ENCODE measurements around the gene RAB11FIP4. TPM values are rescaled to one million over a fixed set of nuclear protein-coding genes. Genes with fewer than 3 reads are reported as not detected.

Gene RAB11FIP4
- total and polyA plus RNA-seq, 4 experiments from 2014 or later = 8.3 to 47.4 (median 30.0) TPM

DNA sequence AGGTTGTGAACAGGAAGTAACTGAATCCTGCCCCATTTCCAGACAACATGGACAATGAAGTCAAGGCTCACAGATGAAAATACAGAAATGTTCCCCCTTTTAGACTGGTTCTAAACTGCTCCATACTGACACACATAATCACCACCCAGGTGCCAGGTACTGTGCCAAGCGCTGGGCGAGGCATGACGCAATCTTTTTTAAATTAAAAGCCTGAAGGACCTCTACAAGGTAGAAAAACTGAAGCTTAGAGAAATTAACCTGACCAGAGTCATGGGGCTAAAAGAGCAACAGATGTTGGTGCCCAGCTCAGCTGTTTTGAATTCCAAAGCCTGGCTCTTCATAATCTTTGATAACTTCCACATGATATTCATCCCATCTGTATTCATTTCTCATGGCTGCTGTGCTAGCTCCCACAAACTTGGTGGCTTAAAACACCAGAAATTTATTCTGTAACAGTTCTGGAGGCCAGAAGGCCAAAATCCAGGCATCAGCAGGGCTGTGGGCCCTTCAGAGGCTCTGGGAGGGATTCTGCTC is 4.9 kb upstream of the RAB11FIP4 start:
- CTCF ChIA-PET (ENCODE audit: partially characterized antibody) = interaction anchor here (1.6 kb wide), 1 partner anchor 9 kb away, joined by 3 read pairs; no protein-coding TSS in a partner anchor
- H3K36me3 Mint-ChIP-seq = no peaks in the 10 kb centered on the region
- peaks cover 0 to 11% (median 5%) of the 10 kb centered on the region in 4 donors for H3K4me1 Mint-ChIP-seq
- H3K27ac Mint-ChIP-seq = peak overlapping the region in 1 of 7 donors; percentile 24
- no peaks in the 10 kb centered on the region for H3K27me3 ChIP-seq (ENCODE audit: insufficient read depth, low read length)
- H3K4me1 ChIP-seq (ENCODE audit: insufficient read depth, low read length) = peaks cover 5% of the 10 kb centered on the region
- no peak overlapping the region for H3K27ac ChIP-seq (ENCODE audit: low read depth, low read length)
- POLR2A ChIA-PET (ENCODE audit: partially characterized antibody) = no interaction called here
- H3K4me3 ChIP-seq (ENCODE audit: low read length in 2 of 2) = no peak overlapping the region
- peaks cover 4 to 7% of the 10 kb centered on the region in 2 donors for H3K27me3 Mint-ChIP-seq
- no peak for DNase-seq
- intact Hi-C loops (cut with micrococcal nuclease) = loop anchor here (5.0 kb wide), 1 partner anchor 121 kb away; no protein-coding TSS in a partner anchor
- H3K36me3 ChIP-seq (ENCODE audit: insufficient read depth, low read length) = no peaks in the 10 kb centered on the region
- no peak overlapping the region for H3K4me3 Mint-ChIP-seq
- H3K9me3 Mint-ChIP-seq = no peaks in the 10 kb centered on the region
- H3K9me3 ChIP-seq (ENCODE audit: control insufficient read depth in 1 of 2, low read length in 2 of 2) = no peaks in the 10 kb centered on the region

- intact Hi-C loops (cut with micrococcal nuclease) = loop anchor here (5.0 kb wide), 1 partner anchor 120 kb away; no protein-coding TSS in a partner anchor
- Histone ChIP-seq H3K9me3 (ENCODE audit: control insufficient read depth in 1 of 2, low read length in 2 of 2) (no peaks in the 10 kb centered on the region), H3K36me3 (ENCODE audit: insufficient read depth, low read length) (no peaks in the 10 kb centered on the region), H3K4me3 (ENCODE audit: low read length in 2 of 2) (no peak overlapping the region), H3K27ac (ENCODE audit: low read depth, low read length) (no peak overlapping the region), H3K4me1 (ENCODE audit: insufficient read depth, low read length) (peaks cover 9% of the 10 kb centered on the region), H3K27me3 (ENCODE audit: insufficient read depth, low read length) (no peaks in the 10 kb centered on the region)
- ChIA-PET CTCF (ENCODE audit: partially characterized antibody) (interaction anchor here (1.6 kb wide), 1 partner anchor 10 kb away, joined by 3 read pairs; no protein-coding TSS in a partner anchor), POLR2A (ENCODE audit: partially characterized antibody) (no interaction called here)
- Mint-ChIP-seq H3K4me1 (peaks cover under 1 to 13% (median 5%) of the 10 kb centered on the region in 4 donors), H3K27ac (no peak overlapping the region), H3K9me3 (no peaks in the 10 kb centered on the region), H3K27me3 (peaks cover 6 to 11% of the 10 kb centered on the region in 2 donors), H3K36me3 (no peaks in the 10 kb centered on the region), H3K4me3 (no peak overlapping the region)
- no peak for DNase-seq
Observed at GRCh38 chr17:31387438-31387837, 4.0 kb upstream of the RAB11FIP4 start.

DNA sequence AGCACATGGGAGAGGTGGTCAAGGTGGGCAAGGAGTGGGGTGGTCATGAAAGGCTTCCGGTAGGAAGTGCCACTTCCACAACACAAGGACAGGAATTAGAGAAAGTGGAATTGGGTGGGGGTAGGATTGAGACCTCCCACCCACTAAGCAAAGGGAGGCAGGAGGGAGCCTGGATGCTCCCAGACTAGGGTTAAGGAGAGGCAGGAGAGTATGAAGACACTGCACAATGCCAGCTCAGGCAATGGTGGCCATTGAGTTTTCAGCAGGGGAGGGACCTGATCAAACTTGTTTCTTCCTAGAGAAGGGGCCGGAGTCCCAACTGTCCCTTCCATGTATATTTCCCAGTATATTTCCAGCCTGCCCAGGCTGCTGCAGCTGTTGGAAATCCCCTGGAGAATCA is 3.1 kb upstream of the RAB11FIP4 start:
- Histone ChIP-seq H3K27ac (ENCODE audit: low read depth, low read length) (no peak overlapping the region), H3K27me3 (ENCODE audit: insufficient read depth, low read length) (peaks cover 7% of the 10 kb centered on the region), H3K4me3 (ENCODE audit: low read length in 2 of 2) (no peak overlapping the region), H3K36me3 (ENCODE audit: insufficient read depth, low read length) (no peaks in the 10 kb centered on the region), H3K9me3 (ENCODE audit: control insufficient read depth in 1 of 2, low read length in 2 of 2) (no peaks in the 10 kb centered on the region), H3K4me1 (ENCODE audit: insufficient read depth, low read length) (peaks cover 9% of the 10 kb centered on the region)
- POLR2A ChIA-PET (ENCODE audit: partially characterized antibody) = interaction anchor here (1.1 kb wide), 1 partner anchor 10 kb away, joined by 3 read pairs; no protein-coding TSS in a partner anchor
- peaks cover 11 to 18% of the 10 kb centered on the region in 2 donors for H3K27me3 Mint-ChIP-seq
- DNase-seq = no peak
- peak overlapping the region in 2 of 8 donors; percentile 10 to 61 for H3K4me3 Mint-ChIP-seq
- CTCF ChIA-PET (ENCODE audit: partially characterized antibody) = interaction anchor here (1.0 to 3.6 kb wide), 10 partner anchors 13 to 453 kb away, joined by 3 to 19 read pairs (median 4); no protein-coding TSS in a partner anchor
- no peak overlapping the region for H3K27ac Mint-ChIP-seq
- H3K9me3 Mint-ChIP-seq = no peaks in the 10 kb centered on the region
- no peaks in the 10 kb centered on the region for H3K36me3 Mint-ChIP-seq
- intact Hi-C loops (cut with micrococcal nuclease) = loop anchor here (5.0 kb wide), 1 partner anchor 119 kb away; no protein-coding TSS in a partner anchor
- H3K4me1 Mint-ChIP-seq = peaks cover 2 to 19% (median 5%) of the 10 kb centered on the region in 4 donors

DNA sequence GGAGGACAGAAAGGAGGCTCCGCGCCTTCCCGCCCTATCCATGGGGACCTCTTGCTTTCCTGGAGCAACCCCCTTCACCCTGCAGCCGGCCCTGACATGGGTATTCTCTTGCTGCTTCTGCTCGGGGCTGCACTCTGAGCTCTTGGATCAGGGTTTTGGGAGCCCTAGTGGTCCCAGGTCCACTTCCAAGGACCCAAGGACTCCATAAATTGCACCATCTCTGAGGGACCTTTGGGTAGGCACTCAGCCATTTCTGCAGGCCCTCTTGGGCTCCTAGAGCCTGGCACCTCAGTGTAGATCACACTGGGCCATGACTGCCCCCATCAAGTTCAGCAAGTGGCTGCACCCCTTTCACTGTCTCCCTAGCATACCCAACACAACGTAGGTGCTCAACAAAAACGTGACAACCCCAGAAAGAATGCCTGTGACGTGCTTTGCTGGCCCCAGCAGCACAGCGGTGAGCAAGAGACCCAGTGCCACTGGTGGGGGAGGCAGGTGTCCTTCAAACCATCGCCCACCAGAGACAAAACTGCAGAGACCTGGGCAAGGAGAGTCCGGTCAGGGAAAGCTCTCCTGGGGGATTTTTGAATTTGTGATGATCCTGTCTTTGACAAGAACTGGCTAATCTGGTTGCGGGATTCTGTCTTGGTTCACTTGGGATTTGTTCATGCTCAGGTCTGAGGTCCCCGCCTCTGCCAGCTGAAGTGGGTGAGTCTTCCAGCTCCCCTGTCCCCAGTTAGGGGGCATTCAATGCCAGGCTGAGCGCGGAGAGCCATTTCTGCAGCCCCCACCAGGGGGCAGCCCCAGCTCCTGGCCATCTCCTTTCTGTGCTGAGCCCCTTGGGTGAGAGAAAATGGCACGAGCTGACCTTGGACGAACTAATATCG is 2.5 kb upstream of the RAB11FIP4 start:
- ChIA-PET CTCF (ENCODE audit: partially characterized antibody) (interaction anchor here (0.7 to 3.6 kb wide), 17 partner anchors 13 to 452 kb away, joined by 3 to 47 read pairs (median 4); no protein-coding TSS in a partner anchor), POLR2A (ENCODE audit: partially characterized antibody) (interaction anchor here (1.0 to 1.1 kb wide), 2 partner anchors 11 to 135 kb away, joined by 3 read pairs; no protein-coding TSS in a partner anchor)
- Histone ChIP-seq H3K4me3 (ENCODE audit: low read length in 2 of 2) (no peak overlapping the region), H3K9me3 (ENCODE audit: control insufficient read depth in 1 of 2, low read length in 2 of 2) (no peaks in the 10 kb centered on the region), H3K27ac (ENCODE audit: low read depth, low read length) (no peak overlapping the region), H3K27me3 (ENCODE audit: insufficient read depth, low read length) (peaks cover 8% of the 10 kb centered on the region), H3K4me1 (ENCODE audit: insufficient read depth, low read length) (peaks cover 9% of the 10 kb centered on the region), H3K36me3 (ENCODE audit: insufficient read depth, low read length) (no peaks in the 10 kb centered on the region)
- intact Hi-C loops (cut with micrococcal nuclease) = loop anchor here (1.0 to 5.0 kb wide), 2 partner anchors 118 to 136 kb away; no protein-coding TSS in a partner anchor
- peak in 4 of 5 donors; percentile 21 to 40 (median 32) for DNase-seq
- H3K36me3 Mint-ChIP-seq = no peaks in the 10 kb centered on the region
- H3K4me3 Mint-ChIP-seq = no peak overlapping the region
- peaks cover 2 to 23% (median 5%) of the 10 kb centered on the region in 4 donors for H3K4me1 Mint-ChIP-seq
- H3K9me3 Mint-ChIP-seq = no peaks in the 10 kb centered on the region
- H3K27me3 Mint-ChIP-seq = peaks cover 15 to 23% of the 10 kb centered on the region in 2 donors
- no peak overlapping the region for H3K27ac Mint-ChIP-seq

- Mint-ChIP-seq H3K9me3 (no peaks in the 10 kb centered on the region), H3K27me3 (peaks cover 21 to 28% of the 10 kb centered on the region in 2 donors), H3K4me1 (peaks cover 2 to 23% (median 5%) of the 10 kb centered on the region in 4 donors), H3K4me3 (peak overlapping the region in 6 of 8 donors; percentile 76 to 88 (median 78)), H3K27ac (peak overlapping the region in 1 of 7 donors; percentile 7), H3K36me3 (no peaks in the 10 kb centered on the region)
- Histone ChIP-seq H3K27me3 (ENCODE audit: insufficient read depth, low read length) (peaks cover 8% of the 10 kb centered on the region), H3K4me3 (ENCODE audit: low read length in 2 of 2) (no peak overlapping the region), H3K9me3 (ENCODE audit: control insufficient read depth in 1 of 2, low read length in 2 of 2) (no peaks in the 10 kb centered on the region), H3K36me3 (ENCODE audit: insufficient read depth, low read length) (no peaks in the 10 kb centered on the region), H3K4me1 (ENCODE audit: insufficient read depth, low read length) (peaks cover 9% of the 10 kb centered on the region), H3K27ac (ENCODE audit: low read depth, low read length) (no peak overlapping the region)
- CTCF ChIA-PET (ENCODE audit: partially characterized antibody) = interaction anchor here (0.9 to 3.6 kb wide), 14 partner anchors 12 to 452 kb away, joined by 3 to 47 read pairs (median 6); no protein-coding TSS in a partner anchor
- DNase-seq = peak in 1 of 5 donors; percentile 16
- POLR2A ChIA-PET (ENCODE audit: partially characterized antibody) = interaction anchor here (1.0 kb wide), 1 partner anchor 135 kb away, joined by 3 read pairs; no protein-coding TSS in a partner anchor
- intact Hi-C loops (cut with micrococcal nuclease) = loop anchor here (1.0 to 5.0 kb wide), 2 partner anchors 117 to 135 kb away; no protein-coding TSS in a partner anchor
Observed at GRCh38 chr17:31389657-31390381, 1.7 kb upstream of the RAB11FIP4 start.

GRCh38 chr17:31390426-31390747 is 1.1 kb upstream of the RAB11FIP4 start:
- Mint-ChIP-seq H3K4me3 (peak overlapping the region; percentile 31 to 88 (median 78)), H3K9me3 (no peaks in the 10 kb centered on the region), H3K4me1 (peaks cover 2 to 23% (median 5%) of the 10 kb centered on the region in 4 donors), H3K27me3 (peaks cover 23 to 31% of the 10 kb centered on the region in 2 donors), H3K36me3 (no peaks in the 10 kb centered on the region), H3K27ac (no peak overlapping the region)
- peaks cover 8% of the 10 kb centered on the region for H3K27me3 ChIP-seq (ENCODE audit: insufficient read depth, low read length)
- no peak overlapping the region for H3K27ac ChIP-seq (ENCODE audit: low read depth, low read length)
- H3K9me3 ChIP-seq (ENCODE audit: control insufficient read depth in 1 of 2, low read length in 2 of 2) = no peaks in the 10 kb centered on the region
- peaks cover 9% of the 10 kb centered on the region for H3K4me1 ChIP-seq (ENCODE audit: insufficient read depth, low read length)
- DNase-seq = no peak
- no peaks in the 10 kb centered on the region for H3K36me3 ChIP-seq (ENCODE audit: insufficient read depth, low read length)
- intact Hi-C loops (cut with micrococcal nuclease) = no loop called here
- no peak overlapping the region for H3K4me3 ChIP-seq (ENCODE audit: low read length in 2 of 2)
- ChIA-PET POLR2A (ENCODE audit: partially characterized antibody) (no interaction called here), CTCF (ENCODE audit: partially characterized antibody) (interaction anchor here (1.8 to 3.6 kb wide), 5 partner anchors 43 to 451 kb away, joined by 6 to 47 read pairs (median 11); no protein-coding TSS in a partner anchor)
